B cell (primary cell): ENCODE data around the gene ADRA1B. TPM values are rescaled to one million over a fixed set of nuclear protein-coding genes. Genes with fewer than 3 reads are reported as not detected.
A peak's percentile ranks its signal among the peaks of the same experiment; 100 is the strongest.

Experiments used
- ATAC-seq: fragments of 200-7000 bp; cut with Tn5 transposase; one replicate; pipeline ENCODE4 v1.10.0; 2021; ENCODE audit warnings: low read depth, mild to moderate bottlenecking, moderate number of reproducible peaks, moderate library complexity
- CTCF ChIA-PET: fragments of 350-600 bp; sonication (Branson Sonifier 250); formaldehyde crosslinking; loops from one replicate; lab custom pipeline; 2021; ENCODE audit warnings: antibody characterized with exemption, inconsistent platforms; lab: Charles Lee
- POLR2A ChIA-PET: fragments of 350-600 bp; sonication (Branson Sonifier 250); formaldehyde crosslinking; loops from one replicate; lab custom pipeline; 2021; ENCODE audit warnings: antibody characterized with exemption; lab: Charles Lee
- DNase-seq: peaks from one replicate; pipeline ENCODE4 v3.0.0; 2013
- H2AFZ ChIP-seq: 2 replicates; pipeline ENCODE4 v1.6.1; 2012; ENCODE audit warnings: mild to moderate bottlenecking, low read depth, low read length; ENCODE audit not compliant: insufficient read depth, poor library complexity, severe bottlenecking
- H3K27ac ChIP-seq, 2 donors: 1 replicate in 1 of 2; 2 replicates in 1 of 2; pipeline ENCODE4 v1.5.1; 2012 to 2013; ENCODE audit warnings: low read length in 2 of 2, mild to moderate bottlenecking in 2 of 2, moderate library complexity in 1 of 2
- H3K27me3 ChIP-seq, 4 experiments: fragments of 200-600 bp in 1 of 4; sonication (generic) in 1 of 4; replicated peaks in 1 of 4; 1 replicate in 2 of 4; 2 replicates in 2 of 4; pipeline versions ENCODE4 v1.6.1 to v1.7.0; 2013 to 2016; ENCODE audit warnings: low read length in 3 of 4, mild to moderate bottlenecking in 2 of 4, mixed read lengths in 1 of 4, moderate library complexity in 1 of 4; ENCODE audit not compliant: insufficient read depth in 4 of 4, control insufficient read depth in 3 of 4; ENCODE audit errors: control extremely low read depth in 1 of 4
- H3K36me3 ChIP-seq, 2 experiments: replicated peaks in 1 of 2; 1 replicate in 1 of 2; 2 replicates in 1 of 2; pipeline versions ENCODE4 v1.6.1 to v1.7.1; 2013; ENCODE audit warnings: low read length in 1 of 2; ENCODE audit not compliant: insufficient read depth in 2 of 2, control insufficient read depth in 1 of 2; ENCODE audit errors: control extremely low read depth in 1 of 2, extremely low read depth in 1 of 2
- H3K4me1 ChIP-seq, 2 donors: fragments of 200-600 bp in 1 of 2; sonication (generic) in 1 of 2; 1 replicate in 1 of 2; 2 replicates in 1 of 2; pipeline versions ENCODE4 v1.5.1 to v1.6.1; 2013 to 2017; ENCODE audit warnings: low read length in 2 of 2; ENCODE audit not compliant: control insufficient read depth in 2 of 2, insufficient read depth in 2 of 2
- H3K4me2 ChIP-seq: replicated peaks from 2 replicates; pipeline ENCODE3; 2012; ENCODE audit warnings: mild to moderate bottlenecking, low read depth, low read length; ENCODE audit not compliant: poor library complexity, severe bottlenecking
- H3K4me3 ChIP-seq, 5 experiments: fragments of 200-600 bp in 1 of 5; sonication (generic) in 1 of 5; 1 replicate in 3 of 5; 2 replicates in 2 of 5; pipeline versions ENCODE4 v1.5.1 to v1.7.0; 2011 to 2016; ENCODE audit warnings: low read length in 4 of 5, mild to moderate bottlenecking in 4 of 5, low read depth in 2 of 5, control low read depth in 1 of 5, moderate library complexity in 1 of 5; ENCODE audit not compliant: insufficient read depth in 1 of 5; ENCODE audit errors: control extremely low read depth in 1 of 5, extremely low read depth in 1 of 5
- H3K79me2 ChIP-seq: fragments of 200-600 bp; sonication (generic); one replicate; pipeline ENCODE4 v1.6.0; 2016; ENCODE audit warnings: low read length; ENCODE audit not compliant: control insufficient read depth, insufficient read depth
- H3K9ac ChIP-seq: fragments of 200-600 bp; sonication (generic); 2 replicates; pipeline ENCODE4 v1.6.1; 2017; ENCODE audit warnings: mild to moderate bottlenecking, low read length, moderate library complexity
- H3K9me3 ChIP-seq, 3 donors: one replicate each; pipeline versions ENCODE4 v1.6.1 to v1.7.1; 2013; ENCODE audit warnings: low read length in 2 of 3; ENCODE audit not compliant: control insufficient read depth in 2 of 3, insufficient read depth in 1 of 3; ENCODE audit errors: control extremely low read depth in 1 of 3
- H4K20me1 ChIP-seq: 2 replicates; pipeline ENCODE4 v1.6.0; 2012; ENCODE audit warnings: mild to moderate bottlenecking, low read length; ENCODE audit not compliant: insufficient read depth, control insufficient read depth, poor library complexity, severe bottlenecking
- H3K27ac Mint-ChIP-seq: one replicate; pipeline ENCODE4 v1.8.0; 2021; ENCODE audit warnings: mixed read lengths
- H3K27me3 Mint-ChIP-seq: one replicate; pipeline ENCODE4 v1.8.0; 2021; ENCODE audit warnings: mixed read lengths
- H3K4me1 Mint-ChIP-seq: one replicate; pipeline ENCODE4 v1.8.0; 2021; ENCODE audit warnings: mixed read lengths
- H3K4me3 Mint-ChIP-seq: one replicate; pipeline ENCODE4 v1.8.0; 2021; ENCODE audit warnings: mixed read lengths
- H3K9me3 Mint-ChIP-seq: one replicate; pipeline ENCODE4 v1.8.0; 2022; ENCODE audit warnings: mixed read lengths; ENCODE audit not compliant: insufficient read depth
- CTCF ChIP-seq: fragments of 200-600 bp; IDR thresholded peaks from one replicate; pipeline ENCODE4 v1.8.0; 2022; ENCODE audit warnings: antibody characterized with exemption, mild to moderate bottlenecking
- EZH2 ChIP-seq: IDR thresholded peaks from 2 replicates; pipeline ENCODE4 v1.6.1; 2012; ENCODE audit warnings: borderline replicate concordance, low read depth, mild to moderate bottlenecking, moderate library complexity, low read length; ENCODE audit not compliant: insufficient read depth, poor library complexity, severe bottlenecking
- WGBS: methylation state at CpG from one replicate; pipeline ENCODE4 v1.1.5; 2013; ENCODE audit warnings: missing lambda C conversion rate; ENCODE audit not compliant: insufficient coverage; 5-methylcytosine and 5-hydroxymethylcytosine counted together
- intact Hi-C: fragments of 100-400 bp; cut with micrococcal nuclease; formaldehyde crosslinking; loops from one replicate; pipeline ENCODE4 v1.10.0; 2022
- polyA plus RNA-seq: library from polyadenylated mRNA; depleted of rRNA; stranded (reverse); fragments of >200 nt; gene quantifications from 2 replicates; pipeline ENCODE4 v1.2.3, GENCODE V29; 2012
- total RNA-seq, 2 donors: library from RNA; stranded (reverse); fragments of 120-200 nt in 1 of 2; gene quantifications; 1 replicate in 1 of 2; 2 replicates in 1 of 2; pipeline versions ENCODE4 v1.2.3 to v1.2.4, GENCODE V29; 2013 to 2022

The ADRA1B gene
- total and polyA plus RNA-seq, 2 donors (not counting 1 experiment from before 2014, with no cell fraction given) = 0.04 TPM; not detected in 1

- H3K27ac Mint-ChIP-seq = no peak overlapping the region
- POLR2A ChIA-PET = no interaction called here
- H3K4me3 ChIP-seq = no peak overlapping the region
These were observed 53.7 kb downstream of the ADRA1B start for GRCh38 chr5:159969966-159970365.

GRCh38 chr5:159971038-159971437 is 54.8 kb downstream of the ADRA1B start:
- Mint-ChIP-seq H3K4me1 (peaks cover 13% of the 10 kb centered on the region), H3K4me3 (peak overlapping the region; percentile 70), H3K27me3 (peaks cover 64% of the 10 kb centered on the region), H3K27ac (no peak overlapping the region), H3K9me3 (no peaks in the 10 kb centered on the region)
- TF ChIP-seq CTCF (no peak), EZH2 (no peak)
- POLR2A ChIA-PET = no interaction called here
- Histone ChIP-seq H3K4me1 (peaks cover 9 to 12% of the 10 kb centered on the region in 2 donors), H4K20me1 (no peaks in the 10 kb centered on the region), H3K4me2 (no peak overlapping the region), H3K36me3 (no peaks in the 10 kb centered on the region), H3K9ac (no peak overlapping the region), H3K9me3 (peaks cover 0 to 9% (median 0%) of the 10 kb centered on the region in 3 donors), H3K27me3 (peaks cover 0 to 47% (median 28%) of the 10 kb centered on the region in 4 experiments), H3K79me2 (no peaks in the 10 kb centered on the region), H2AFZ (no peak overlapping the region), H3K4me3 (no peak overlapping the region), H3K27ac (no peak overlapping the region)
- ATAC-seq (no peak), DNase-seq (no peak)
- intact Hi-C loops = no loop called here
- CTCF ChIA-PET = no interaction called here
- no CpG with 5 or more reads among the region's 4 CpGs for WGBS

More at GRCh38 chr5:159969966-159970365, 53.7 kb downstream of the ADRA1B start:
- DNase-seq (no peak), ATAC-seq (no peak)
- H3K36me3 ChIP-seq = no peaks in the 10 kb centered on the region
- peaks cover 0 to 9% (median 0%) of the 10 kb centered on the region in 3 donors for H3K9me3 ChIP-seq
- no peak overlapping the region for H3K27ac ChIP-seq
- no peaks in the 10 kb centered on the region for H3K79me2 ChIP-seq
- no peak overlapping the region for H3K4me2 ChIP-seq
- H3K27me3 ChIP-seq = peaks cover 0 to 47% (median 29%) of the 10 kb centered on the region in 4 experiments
- intact Hi-C loops = no loop called here
- H3K9ac ChIP-seq = no peak overlapping the region
- TF ChIP-seq EZH2 (no peak), CTCF (no peak)
- no peak overlapping the region for H3K4me3 Mint-ChIP-seq
- H3K9me3 Mint-ChIP-seq = no peaks in the 10 kb centered on the region
- no peaks in the 10 kb centered on the region for H4K20me1 ChIP-seq
- H2AFZ ChIP-seq = no peak overlapping the region
- H3K4me1 ChIP-seq = peaks cover 9 to 15% of the 10 kb centered on the region in 2 donors
- peaks cover 13% of the 10 kb centered on the region for H3K4me1 Mint-ChIP-seq
- CTCF ChIA-PET = interaction anchor here (1.5 to 2.9 kb wide), 2 partner anchors 17 to 684 kb away, joined by 4 to 11 read pairs; no protein-coding TSS in a partner anchor
- H3K27me3 Mint-ChIP-seq = peaks cover 71% of the 10 kb centered on the region
